ENCODE measurements around the gene HOXA3. TPM values are rescaled to one million over a fixed set of nuclear protein-coding genes. Genes with fewer than 3 reads are reported as not detected.

Gene HOXA3
- total RNA-seq, 8 experiments from 2014 or later = 1.4 to 38.6 (median 18.7) TPM

DNA sequence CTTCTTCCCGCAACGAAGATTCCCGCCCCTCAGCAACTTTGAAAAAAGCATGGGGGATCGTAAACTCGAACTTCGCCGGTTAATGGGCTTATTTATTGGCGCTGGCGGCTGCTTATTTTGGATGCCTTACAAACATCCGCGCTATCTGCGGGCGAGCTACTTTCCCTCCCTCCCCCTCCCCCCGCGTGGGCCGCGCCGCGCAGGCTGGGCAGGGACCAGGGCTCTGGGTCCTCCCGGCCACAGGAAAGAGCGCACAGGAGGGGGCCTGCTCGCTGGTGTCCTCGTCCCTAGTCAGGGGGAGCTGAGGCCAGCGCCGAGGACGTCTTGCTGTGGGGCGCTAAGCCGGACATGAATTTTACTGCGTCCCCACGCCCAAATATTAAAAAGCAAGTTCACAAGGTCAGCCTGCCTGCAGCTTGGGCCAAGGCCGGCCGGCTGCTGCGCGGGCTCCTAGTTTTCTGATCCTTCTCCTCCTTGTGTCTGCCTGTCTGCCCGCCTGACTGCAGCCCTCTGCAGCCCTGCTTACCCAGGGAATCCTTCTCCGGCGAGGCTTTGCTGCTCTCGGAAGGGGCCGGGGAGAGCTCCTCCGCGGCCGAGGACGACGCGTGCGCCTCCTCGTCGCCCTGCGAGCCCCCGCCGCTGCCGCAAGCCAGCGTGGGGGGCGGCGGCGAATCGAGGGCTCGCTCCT is 20.6 kb upstream of the HOXA3 start:
- Histone ChIP-seq H3K4me1 (replicated peaks in 1 of 2) (peaks cover 0 to 6% of the 10 kb centered on the region in 2 donors), H3K27ac (no peak overlapping the region), H3K4me3 (peak overlapping the region in 4 of 5 donors; percentile 15 to 32 (median 24))
- ATAC-seq (replicated peaks in 6 of 8) = peak; percentile 3 to 70 (median 47)
- in situ Hi-C loops (cut with MboI; ENCODE audit: low pct_unique_long_range_greater_than_20kb in 2 of 9, low sequenced_read_pairs in 9 of 9, unreplicated experiment in 9 of 9) = loop anchor here in 6 of 9 experiments (10.0 to 25.0 kb wide), 4 partner anchors 786 to 1311 kb away; no protein-coding TSS in a partner anchor
- 0 to 3% (median 2%) methylated on average over 8 to 20 of the region's 58 CpGs; no CpG with 5 or more reads in 5 of the 10 experiments for WGBS, 10 experiments

DNA sequence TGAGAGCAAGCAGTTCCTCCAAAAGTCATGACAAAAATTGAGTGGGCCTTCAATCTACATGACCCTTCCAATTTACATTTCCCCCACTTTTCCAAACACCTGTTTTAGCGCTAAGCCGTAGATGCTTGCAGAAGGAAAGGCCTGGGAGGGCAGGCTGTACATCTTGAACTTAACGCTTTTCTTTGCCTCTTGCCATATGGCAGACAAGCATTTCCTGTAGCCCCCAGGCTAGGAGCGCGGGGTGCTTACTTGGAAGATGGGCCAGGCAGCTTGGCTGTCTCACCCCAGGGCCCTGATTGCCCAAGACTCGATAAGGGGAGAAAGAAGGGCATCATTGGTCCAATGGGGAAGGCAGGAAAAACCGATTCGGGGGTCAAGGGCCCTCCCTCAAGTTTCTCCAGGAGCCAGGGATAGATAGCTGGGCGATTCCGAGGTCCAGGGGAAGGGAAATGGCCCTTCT is 20.0 kb upstream of the HOXA3 start:
- in situ Hi-C loops (cut with MboI; ENCODE audit: low pct_unique_long_range_greater_than_20kb in 2 of 9, low sequenced_read_pairs in 9 of 9, unreplicated experiment in 9 of 9) = loop anchor here in 6 of 9 experiments (10.0 to 25.0 kb wide), 4 partner anchors 785 to 1310 kb away; no protein-coding TSS in a partner anchor
- Histone ChIP-seq H3K4me3 (no peak overlapping the region), H3K27ac (no peak overlapping the region), H3K4me1 (replicated peaks in 1 of 2) (peaks cover 0 to 6% of the 10 kb centered on the region in 2 donors)
- ATAC-seq (replicated peaks in 6 of 8) = no peak
- 0 to 20% (median 5%) methylated on average over 1 to 7 of the region's 10 CpGs; no CpG with 5 or more reads in 2 of the 10 experiments for WGBS, 10 experiments

- 0 to 40% (median 4%) methylated on average over 2 to 28 of the region's 30 CpGs for WGBS, 10 experiments
- Histone ChIP-seq H3K4me3 (no peak overlapping the region), H3K4me1 (replicated peaks in 1 of 2) (peaks cover 0 to 6% of the 10 kb centered on the region in 2 donors), H3K27ac (no peak overlapping the region)
- in situ Hi-C loops (cut with MboI; ENCODE audit: low pct_unique_long_range_greater_than_20kb in 2 of 9, low sequenced_read_pairs in 9 of 9, unreplicated experiment in 9 of 9) = loop anchor here in 6 of 9 experiments (10.0 to 25.0 kb wide), 4 partner anchors 784 to 1309 kb away; no protein-coding TSS in a partner anchor
- no peak for ATAC-seq (replicated peaks in 6 of 8)
Observed at GRCh38 chr7:27171637-27172314, 19.4 kb upstream of the HOXA3 start.

GRCh38 chr7:27171325-27171636 is 18.9 kb upstream of the HOXA3 start:
- Histone ChIP-seq H3K27ac (no peak overlapping the region), H3K4me1 (replicated peaks in 1 of 2) (peaks cover 0 to 10% of the 10 kb centered on the region in 2 donors), H3K4me3 (no peak overlapping the region)
- in situ Hi-C loops (cut with MboI; ENCODE audit: low pct_unique_long_range_greater_than_20kb in 2 of 9, low sequenced_read_pairs in 9 of 9, unreplicated experiment in 9 of 9) = loop anchor here in 6 of 9 experiments (10.0 to 25.0 kb wide), 4 partner anchors 784 to 1309 kb away; no protein-coding TSS in a partner anchor
- ATAC-seq (replicated peaks in 6 of 8) = no peak
- 0 to 20% (median 4%) methylated on average over 1 to 4 of the region's 8 CpGs; no CpG with 5 or more reads in 3 of the 10 experiments for WGBS, 10 experiments

DNA sequence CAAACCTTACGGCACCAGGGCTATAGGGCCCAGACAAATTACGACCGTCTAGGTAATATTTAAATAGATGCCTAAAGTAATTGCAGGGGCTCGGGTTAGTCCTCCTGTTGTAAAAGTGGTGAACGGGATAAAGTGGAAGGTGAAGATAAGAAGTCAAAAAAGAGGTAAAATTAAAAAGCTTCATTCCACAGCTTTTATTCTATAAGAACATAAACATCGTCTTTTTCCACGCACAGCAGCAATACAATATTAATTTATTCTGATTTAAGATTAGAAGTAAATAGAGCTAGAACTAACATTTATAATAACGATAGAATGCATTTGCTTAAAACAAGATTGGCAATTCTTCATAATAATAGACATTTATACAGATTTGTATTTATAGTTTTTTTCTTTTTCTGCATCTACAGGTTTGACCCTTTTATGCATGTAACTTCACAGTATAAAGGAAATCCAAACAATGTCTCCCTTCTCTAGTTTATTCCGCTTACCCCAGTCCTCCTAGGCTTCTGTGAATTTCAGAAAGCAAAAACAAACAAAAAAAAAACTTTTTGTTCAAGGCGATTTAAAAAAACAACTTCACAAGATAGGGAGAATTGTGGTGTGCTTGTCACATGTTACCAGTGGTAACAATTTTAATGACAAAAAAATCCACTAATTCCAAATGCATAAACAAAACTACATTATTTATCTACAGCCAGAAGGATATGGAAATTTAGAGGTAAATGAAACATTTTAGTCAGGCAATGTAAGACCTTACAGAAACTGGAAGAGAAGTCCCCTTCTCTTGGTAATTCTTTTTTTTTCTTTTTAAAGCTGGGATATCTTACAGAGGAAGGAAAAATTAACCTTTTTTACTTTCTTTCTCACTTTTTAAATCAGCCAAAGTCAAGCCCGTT is 18.3 kb upstream of the HOXA3 start:
- Histone ChIP-seq H3K27ac (no peak overlapping the region), H3K4me3 (no peak overlapping the region), H3K4me1 (replicated peaks in 1 of 2) (peaks cover 3 to 11% of the 10 kb centered on the region in 2 donors)
- 0 to 64% (median 14%) methylated on average over 5 to 11 of the region's 11 CpGs for WGBS, 10 experiments
- in situ Hi-C loops (cut with MboI; ENCODE audit: low pct_unique_long_range_greater_than_20kb in 2 of 9, low sequenced_read_pairs in 9 of 9, unreplicated experiment in 9 of 9) = loop anchor here in 6 of 9 experiments (10.0 to 25.0 kb wide), 4 partner anchors 783 to 1308 kb away; no protein-coding TSS in a partner anchor
- no peak for ATAC-seq (replicated peaks in 6 of 8)

DNA sequence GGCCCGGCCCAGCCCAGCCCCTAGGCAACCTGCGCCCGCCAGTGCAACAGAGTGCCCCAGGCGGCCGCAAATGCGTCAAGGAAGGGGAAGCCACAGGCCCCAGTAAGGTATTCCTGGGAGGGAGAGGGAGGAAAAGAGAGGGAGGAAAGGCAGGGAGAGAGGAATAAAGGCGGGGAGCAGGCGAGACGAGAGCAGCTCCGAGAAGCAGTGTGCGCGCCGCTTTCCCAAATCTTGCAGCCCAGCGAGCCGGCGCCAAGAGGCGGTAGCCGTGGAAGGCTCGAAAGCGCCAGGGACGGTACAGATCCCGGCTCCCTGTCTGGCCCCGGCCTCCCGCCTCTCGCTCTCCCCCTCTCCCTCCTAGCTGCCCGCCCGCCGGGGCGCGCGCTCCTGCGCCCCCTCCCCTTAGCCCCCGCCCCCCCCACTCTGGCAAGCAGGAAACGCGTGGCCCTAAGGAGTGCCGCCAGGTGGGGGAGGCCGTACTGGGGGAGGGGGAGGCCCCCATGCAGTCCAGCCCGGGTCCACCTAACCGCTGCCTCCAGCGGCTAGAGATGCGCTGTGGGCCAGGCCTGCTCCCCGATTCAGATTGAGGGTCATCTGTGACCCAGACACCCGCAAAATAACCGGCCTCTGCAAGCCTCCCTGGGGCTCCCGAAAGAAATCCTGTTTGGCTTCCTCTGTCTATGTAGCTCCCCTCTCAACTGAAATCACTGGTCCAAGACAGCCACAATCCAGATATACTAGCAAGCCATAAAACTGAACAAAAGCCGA is 17.5 kb upstream of the HOXA3 start:
- peak in 6 of 8 experiments; percentile 0 to 43 (median 24) for ATAC-seq (replicated peaks in 6 of 8)
- peaks cover 6 to 11% of the 10 kb centered on the region in 2 donors for H3K4me1 ChIP-seq (replicated peaks in 1 of 2)
- WGBS, 10 experiments = 0 to 40% (median 11%) methylated on average over 1 to 5 of the region's 46 CpGs; no CpG with 5 or more reads in 2 of the 10 experiments
- H3K4me3 ChIP-seq = no peak overlapping the region
- H3K27ac ChIP-seq = no peak overlapping the region
- in situ Hi-C loops (cut with MboI; ENCODE audit: low pct_unique_long_range_greater_than_20kb in 2 of 9, low sequenced_read_pairs in 9 of 9, unreplicated experiment in 9 of 9) = loop anchor here in 6 of 9 experiments (10.0 to 25.0 kb wide), 4 partner anchors 783 to 1308 kb away; no protein-coding TSS in a partner anchor

DNA sequence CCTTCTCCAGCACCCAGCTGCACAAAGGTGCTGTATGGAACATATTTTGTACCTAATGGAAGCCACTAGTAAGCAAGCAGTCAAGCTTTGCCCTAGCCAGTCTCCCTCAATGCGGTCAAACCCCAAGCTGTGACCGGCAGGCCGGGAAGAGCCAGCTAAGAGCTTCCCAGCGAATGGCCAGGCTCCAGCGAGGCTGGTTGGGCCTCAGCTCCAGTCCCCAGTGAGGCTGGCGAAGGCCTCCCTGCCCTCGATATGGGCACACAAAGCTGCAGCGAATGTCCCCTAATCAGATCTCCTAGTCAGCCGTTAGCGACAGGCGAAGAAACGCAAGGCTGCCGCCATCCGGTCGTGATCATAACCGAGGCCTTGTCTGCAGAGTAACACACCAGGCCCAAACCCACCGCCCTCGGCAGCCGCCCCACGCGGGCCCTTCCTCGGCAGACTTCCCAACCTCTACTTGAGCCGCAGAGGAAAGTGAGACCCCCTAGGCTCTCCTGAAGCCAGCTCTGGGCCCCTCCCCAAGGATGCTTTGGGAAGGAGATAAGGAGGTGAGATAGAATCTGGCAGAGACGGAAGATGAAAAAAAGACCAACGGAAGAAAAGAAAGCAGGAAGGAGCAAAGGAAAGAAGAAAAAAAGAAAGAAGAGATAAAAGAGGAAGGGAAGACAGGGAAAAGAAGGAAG is 16.0 kb upstream of the HOXA3 start:
- in situ Hi-C loops (cut with MboI; ENCODE audit: low pct_unique_long_range_greater_than_20kb in 2 of 9, low sequenced_read_pairs in 9 of 9, unreplicated experiment in 9 of 9) = loop anchor here in 5 of 9 experiments (25.0 kb wide), 3 partner anchors 781 to 1306 kb away; no protein-coding TSS in a partner anchor
- no peak overlapping the region for H3K4me3 ChIP-seq
- H3K4me1 ChIP-seq (replicated peaks in 1 of 2) = peaks cover 6 to 11% of the 10 kb centered on the region in 2 donors
- WGBS, 10 experiments = 3 to 46% (median 10%) methylated on average over 1 to 20 of the region's 25 CpGs
- peak in 6 of 8 experiments; percentile 1 to 34 (median 16) for ATAC-seq (replicated peaks in 6 of 8)
- no peak overlapping the region for H3K27ac ChIP-seq

GRCh38 chr7:27167916-27168264 is 15.5 kb upstream of the HOXA3 start:
- peaks cover 6 to 11% of the 10 kb centered on the region in 2 donors for H3K4me1 ChIP-seq (replicated peaks in 1 of 2)
- WGBS, 10 experiments = 4 to 41% (median 19%) methylated on average over 1 to 4 of the region's 4 CpGs; no CpG with 5 or more reads in 4 of the 10 experiments
- in situ Hi-C loops (cut with MboI; ENCODE audit: low pct_unique_long_range_greater_than_20kb in 2 of 9, low sequenced_read_pairs in 9 of 9, unreplicated experiment in 9 of 9) = loop anchor here in 5 of 9 experiments (25.0 kb wide), 3 partner anchors 781 to 1306 kb away; no protein-coding TSS in a partner anchor
- ATAC-seq (replicated peaks in 6 of 8) = no peak
- H3K27ac ChIP-seq = no peak overlapping the region
- H3K4me3 ChIP-seq = no peak overlapping the region

GRCh38 chr7:27166531-27167505 is 14.4 kb upstream of the HOXA3 start:
- Histone ChIP-seq H3K4me1 (replicated peaks in 1 of 2) (peaks cover 6 to 11% of the 10 kb centered on the region in 2 donors), H3K27ac (no peak overlapping the region), H3K4me3 (no peak overlapping the region)
- in situ Hi-C loops (cut with MboI; ENCODE audit: low pct_unique_long_range_greater_than_20kb in 2 of 9, low sequenced_read_pairs in 9 of 9, unreplicated experiment in 9 of 9) = loop anchor here in 5 of 9 experiments (25.0 kb wide), 3 partner anchors 780 to 1305 kb away; no protein-coding TSS in a partner anchor
- peak in 2 of 8 experiments; percentile 0 to 1 for ATAC-seq (replicated peaks in 6 of 8)
- 0 to 72% (median 12%) methylated on average over 2 to 15 of the region's 50 CpGs; no CpG with 5 or more reads in 2 of the 10 experiments for WGBS, 10 experiments

GRCh38 chr7:27165996-27166530 is 13.7 kb upstream of the HOXA3 start:
- H3K4me3 ChIP-seq = peak overlapping the region in 3 of 5 donors; percentile 31 to 35 (median 32)
- in situ Hi-C loops (cut with MboI; ENCODE audit: low pct_unique_long_range_greater_than_20kb in 2 of 9, low sequenced_read_pairs in 9 of 9, unreplicated experiment in 9 of 9) = loop anchor here in 5 of 9 experiments (25.0 kb wide), 3 partner anchors 779 to 1304 kb away; no protein-coding TSS in a partner anchor
- H3K27ac ChIP-seq = no peak overlapping the region
- WGBS, 10 experiments = 0 to 26% (median 15%) methylated on average over 1 to 12 of the region's 46 CpGs; no CpG with 5 or more reads in 5 of the 10 experiments
- peak in 2 of 8 experiments; percentile 0 for ATAC-seq (replicated peaks in 6 of 8)
- peaks cover 6 to 15% of the 10 kb centered on the region in 2 donors for H3K4me1 ChIP-seq (replicated peaks in 1 of 2)

All from motor neuron (in vitro differentiated cells).